Kidney epithelial cell (primary cell): Measurements from ENCODE around the gene RPS6KA2. TPM values are rescaled to one million over a fixed set of nuclear protein-coding genes. Genes with fewer than 3 reads are reported as not detected.

ENCODE experiments used
- DNase-seq: peaks from one replicate; pipeline ENCODE4 v3.0.0-alpha.2; 2010; ENCODE audit warnings: low read depth
- H3K27me3 ChIP-seq: 2 replicates; pipeline ENCODE4 v1.6.0; 2011; ENCODE audit warnings: low read length; ENCODE audit not compliant: control insufficient read depth, insufficient read depth
- H3K36me3 ChIP-seq: 2 replicates; pipeline ENCODE4 v1.5.1; 2011; ENCODE audit warnings: low read length; ENCODE audit not compliant: control insufficient read depth, insufficient read depth
- H3K4me3 ChIP-seq: 2 replicates; pipeline ENCODE4 v1.5.1; 2011; ENCODE audit warnings: low read depth, mild to moderate bottlenecking, control low read depth, low read length
- total RNA-seq: library from RNA; depleted of rRNA; stranded (reverse); fragments of >200 nt; gene quantifications from 2 replicates; pipeline ENCODE4 v1.2.3, GENCODE V29; 2015
- TF ChIP-seq, protein P1 (sequence below): IDR thresholded peaks from 2 replicates; pipeline ENCODE4 v1.5.1; 2011; ENCODE audit warnings: mild to moderate bottlenecking, moderate library complexity, low read length, control low read depth, inconsistent platforms; ENCODE audit not compliant: insufficient read depth, poor library complexity, severe bottlenecking

RPS6KA2 gene
- total RNA-seq, 1 donor from 2014 or later, result 51.9 TPM

DNA sequence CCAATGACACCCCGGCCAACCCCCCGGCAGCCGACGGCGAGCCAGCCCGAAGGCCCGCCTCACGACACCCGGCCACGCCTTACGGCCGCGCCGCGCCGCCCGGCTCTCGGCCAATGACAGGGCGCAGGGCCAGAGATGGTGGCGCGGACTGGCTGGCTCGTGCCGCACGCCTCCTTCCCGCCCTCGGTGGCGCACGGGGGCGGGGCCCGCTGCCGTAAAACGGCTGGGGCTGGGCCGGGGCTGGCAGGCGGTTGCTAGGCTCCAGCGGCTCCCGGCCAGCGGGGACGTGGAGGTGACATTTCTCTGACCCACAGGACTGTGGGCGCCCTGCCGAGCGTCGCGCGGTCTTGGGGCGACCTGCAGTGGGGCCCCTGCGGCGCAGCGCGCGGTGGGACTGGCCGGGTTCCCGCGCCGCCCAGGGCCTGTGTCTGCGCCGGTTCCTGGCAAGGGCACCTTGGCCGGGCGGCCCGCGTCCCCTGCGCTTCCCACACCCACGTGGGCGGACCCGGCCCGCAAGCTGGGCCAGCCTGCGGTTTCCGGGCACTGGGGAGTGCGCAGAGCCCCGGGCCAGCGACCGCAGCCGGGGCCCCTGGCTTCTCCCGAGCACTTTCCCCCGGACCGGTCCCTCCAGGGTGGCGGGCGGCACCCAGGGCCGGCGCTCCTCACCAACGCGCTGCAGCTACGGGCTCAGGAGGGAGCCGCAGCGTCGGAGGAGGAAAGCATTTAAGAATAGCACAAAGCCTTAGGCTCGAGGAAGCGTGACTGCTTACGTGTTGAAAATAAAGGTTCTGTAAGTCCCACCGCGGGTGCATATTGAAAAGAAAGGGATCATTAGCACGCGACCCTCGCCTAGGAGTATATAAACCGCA lies 243.9 kb downstream of the RPS6KA2 start, which contains the start of gene MPC1:
TSS of gene MPC1 (minus strand) at position 8 of the 869 bp plus-strand sequence. CDS start 64 bp downstream, outside the sequence.
- peak; percentile 72 for DNase-seq
- Histone ChIP-seq H3K36me3 (no peaks in the 10 kb centered on the region), H3K4me3 (peak within 1 kb of the TSS; percentile 78), H3K27me3 (no peaks in the 10 kb centered on the region)
- TF ChIP-seq, protein P1, sequence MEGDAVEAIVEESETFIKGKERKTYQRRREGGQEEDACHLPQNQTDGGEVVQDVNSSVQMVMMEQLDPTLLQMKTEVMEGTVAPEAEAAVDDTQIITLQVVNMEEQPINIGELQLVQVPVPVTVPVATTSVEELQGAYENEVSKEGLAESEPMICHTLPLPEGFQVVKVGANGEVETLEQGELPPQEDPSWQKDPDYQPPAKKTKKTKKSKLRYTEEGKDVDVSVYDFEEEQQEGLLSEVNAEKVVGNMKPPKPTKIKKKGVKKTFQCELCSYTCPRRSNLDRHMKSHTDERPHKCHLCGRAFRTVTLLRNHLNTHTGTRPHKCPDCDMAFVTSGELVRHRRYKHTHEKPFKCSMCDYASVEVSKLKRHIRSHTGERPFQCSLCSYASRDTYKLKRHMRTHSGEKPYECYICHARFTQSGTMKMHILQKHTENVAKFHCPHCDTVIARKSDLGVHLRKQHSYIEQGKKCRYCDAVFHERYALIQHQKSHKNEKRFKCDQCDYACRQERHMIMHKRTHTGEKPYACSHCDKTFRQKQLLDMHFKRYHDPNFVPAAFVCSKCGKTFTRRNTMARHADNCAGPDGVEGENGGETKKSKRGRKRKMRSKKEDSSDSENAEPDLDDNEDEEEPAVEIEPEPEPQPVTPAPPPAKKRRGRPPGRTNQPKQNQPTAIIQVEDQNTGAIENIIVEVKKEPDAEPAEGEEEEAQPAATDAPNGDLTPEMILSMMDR, result no peak

DNA sequence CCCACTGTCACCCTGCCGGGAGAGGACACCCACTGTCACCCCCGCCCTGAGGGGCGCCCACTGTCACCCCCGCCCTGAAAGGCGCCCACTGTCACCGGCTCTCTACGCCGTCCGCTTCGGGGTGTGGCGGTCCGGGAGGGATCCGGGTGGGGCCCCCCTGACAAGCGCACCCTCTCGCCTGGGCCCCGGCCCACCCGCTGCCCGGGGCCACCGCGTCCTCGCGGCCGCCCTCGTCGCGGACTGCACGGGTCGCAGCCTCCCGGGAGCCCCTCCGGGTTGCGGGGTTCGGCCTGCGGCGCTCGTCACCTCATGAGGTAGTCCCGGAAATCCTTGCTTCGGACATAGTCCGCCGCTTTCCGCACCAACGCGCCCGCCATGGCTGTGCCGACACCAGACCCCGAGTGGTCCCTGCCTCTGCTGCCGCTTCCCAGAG lies 244.5 kb downstream of the RPS6KA2 start:
- H3K4me3 ChIP-seq, result peak overlapping the region; percentile 78
- H3K27me3 ChIP-seq, result no peaks in the 10 kb centered on the region
- DNase-seq, result no peak
- H3K36me3 ChIP-seq, result no peaks in the 10 kb centered on the region
- TF ChIP-seq, protein P1, result no peak

DNA sequence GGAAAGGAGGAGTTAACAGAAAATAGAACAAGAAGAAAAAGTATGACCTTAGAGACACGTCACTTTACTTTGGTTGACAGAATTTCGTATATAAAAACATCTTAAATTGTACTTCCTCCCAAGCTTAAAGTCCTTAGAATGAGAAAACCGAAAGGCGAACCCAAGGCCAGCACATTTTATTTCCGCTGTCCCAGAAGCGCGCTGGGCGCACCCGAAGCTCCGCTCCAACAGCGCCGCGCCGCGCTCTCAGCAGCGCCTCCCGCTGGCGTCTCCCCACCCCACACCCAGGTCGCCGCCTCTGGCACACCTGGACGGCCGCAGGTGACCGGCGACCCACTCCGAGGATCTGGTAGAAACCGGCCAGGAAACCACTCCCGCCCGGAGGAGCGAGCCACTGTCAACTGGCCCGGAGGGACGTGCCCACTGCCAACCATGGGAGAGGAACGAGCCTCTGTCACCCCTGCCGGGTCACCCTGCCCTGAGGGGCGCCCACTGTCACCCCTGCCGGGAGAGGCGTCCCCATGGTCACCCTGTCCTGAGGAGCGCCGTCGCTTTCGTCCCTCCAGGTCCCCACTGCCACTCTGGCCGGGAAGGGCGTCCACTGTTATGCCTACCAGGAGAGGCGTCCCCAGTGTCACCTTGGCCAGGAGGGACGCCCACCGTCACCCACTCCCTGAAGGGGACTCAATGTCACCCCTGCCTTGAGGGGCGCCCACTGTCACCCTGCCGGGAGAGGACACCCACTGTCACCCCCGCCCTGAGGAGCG lies 245.1 kb downstream of the RPS6KA2 start:
- no peaks in the 10 kb centered on the region for H3K27me3 ChIP-seq
- TF ChIP-seq, protein P1, result peak; percentile 81
- H3K4me3 ChIP-seq, result peak overlapping the region; percentile 78
- no peaks in the 10 kb centered on the region for H3K36me3 ChIP-seq
- no peak for DNase-seq

DNA sequence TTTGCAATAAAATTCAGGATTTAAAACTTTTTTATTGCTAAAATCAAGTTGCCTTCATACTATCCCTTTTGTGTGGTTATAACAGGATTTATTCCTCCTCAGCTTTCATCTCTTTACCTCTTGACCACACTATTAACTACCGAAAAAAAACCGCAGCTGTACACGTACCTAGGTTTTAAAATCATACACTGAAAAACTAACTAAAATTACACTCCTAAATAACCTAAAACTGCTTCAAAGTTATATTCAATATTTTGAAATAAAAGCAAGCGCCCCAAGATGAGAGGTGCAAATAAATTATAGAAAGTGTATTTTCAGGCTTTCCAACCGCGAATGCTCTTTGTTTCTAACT lies 245.7 kb downstream of the RPS6KA2 start:
- TF ChIP-seq, protein P1, result no peak
- peak overlapping the region; percentile 78 for H3K4me3 ChIP-seq
- no peak for DNase-seq
- no peaks in the 10 kb centered on the region for H3K36me3 ChIP-seq
- no peaks in the 10 kb centered on the region for H3K27me3 ChIP-seq

DNA sequence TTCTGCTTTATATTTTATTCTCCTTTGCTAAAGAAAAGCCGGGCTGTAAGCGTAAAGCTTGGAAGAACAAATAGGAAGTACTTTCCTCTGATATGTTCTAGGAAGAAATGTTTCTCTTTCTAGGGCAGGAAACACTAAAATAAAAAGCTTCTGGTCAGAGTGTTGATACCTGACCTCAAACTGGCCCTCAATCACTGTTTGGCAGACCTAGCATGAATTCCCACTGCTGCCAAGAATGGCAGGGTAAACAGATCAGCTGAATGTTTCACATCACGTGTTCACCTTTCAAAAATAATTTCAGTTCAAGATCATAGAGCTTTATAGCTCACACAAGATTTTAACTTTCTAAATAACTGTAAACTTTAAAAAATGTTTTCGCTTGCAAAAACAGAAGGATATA lies 247.3 kb downstream of the RPS6KA2 start:
- no peak overlapping the region for H3K4me3 ChIP-seq
- H3K27me3 ChIP-seq, result no peaks in the 10 kb centered on the region
- DNase-seq, result no peak
- no peaks in the 10 kb centered on the region for H3K36me3 ChIP-seq
- TF ChIP-seq, protein P1, result no peak
